GM18909 (cell line): ENCODE measurements around the gene KLHL29.

Source experiments
- ATAC-seq: cut with Tn5 transposase; IDR thresholded peaks from one replicate; pipeline ENCODE4 v1.9.1; 2021; ENCODE audit warnings: mild to moderate bottlenecking; ENCODE audit not compliant: unreplicated experiment, poor library complexity

Gene KLHL29

GRCh38 chr2:23561544-23561943 lies 176.6 kb downstream of the KLHL29 start:
- ATAC-seq = no peak

- ATAC-seq = no peak
Observed at GRCh38 chr2:23562143-23562542, 177.2 kb downstream of the KLHL29 start.

- ATAC-seq = no peak
Observed at GRCh38 chr2:23563151-23563550, 178.2 kb downstream of the KLHL29 start.

GRCh38 chr2:23563673-23564614 lies 179.0 kb downstream of the KLHL29 start:
- no peak for ATAC-seq

- no peak for ATAC-seq
Observed at GRCh38 chr2:23564615-23564960, 179.6 kb downstream of the KLHL29 start.

- ATAC-seq = no peak
Observed at GRCh38 chr2:23565374-23565773, 180.4 kb downstream of the KLHL29 start.

- no peak for ATAC-seq
Observed at GRCh38 chr2:23565814-23566213, 180.8 kb downstream of the KLHL29 start.

GRCh38 chr2:23566241-23567142 lies 181.5 kb downstream of the KLHL29 start:
- no peak for ATAC-seq

GRCh38 chr2:23567161-23567756 lies 182.3 kb downstream of the KLHL29 start:
- ATAC-seq = no peak

- no peak for ATAC-seq
Observed at GRCh38 chr2:23568211-23568610, 183.2 kb downstream of the KLHL29 start.

GRCh38 chr2:23568626-23569190 lies 183.7 kb downstream of the KLHL29 start:
- no peak for ATAC-seq

- ATAC-seq = no peak
Observed at GRCh38 chr2:23569761-23570365, 184.9 kb downstream of the KLHL29 start.

- ATAC-seq = no peak
Observed at GRCh38 chr2:23571085-23571484, 186.1 kb downstream of the KLHL29 start.

GRCh38 chr2:23571527-23572282 lies 186.7 kb downstream of the KLHL29 start:
- no peak for ATAC-seq

GRCh38 chr2:23574919-23575654 lies 190.1 kb downstream of the KLHL29 start:
- no peak for ATAC-seq

GRCh38 chr2:23578964-23579671 lies 194.1 kb downstream of the KLHL29 start:
- ATAC-seq = no peak

- ATAC-seq = no peak
Observed at GRCh38 chr2:23579674-23580073, 194.7 kb downstream of the KLHL29 start.

GRCh38 chr2:23583467-23583866 lies 198.5 kb downstream of the KLHL29 start:
- no peak for ATAC-seq
